ENCODE measurements around the gene GCNT2. TPM values are rescaled to one million over a fixed set of nuclear protein-coding genes. Genes with fewer than 3 reads are reported as not detected.
A peak's percentile ranks its signal among the peaks of the same experiment; 100 is the strongest.

The GCNT2 gene
- total RNA-seq, 1 experiment from 2014 or later, result 42.8 TPM

DNA sequence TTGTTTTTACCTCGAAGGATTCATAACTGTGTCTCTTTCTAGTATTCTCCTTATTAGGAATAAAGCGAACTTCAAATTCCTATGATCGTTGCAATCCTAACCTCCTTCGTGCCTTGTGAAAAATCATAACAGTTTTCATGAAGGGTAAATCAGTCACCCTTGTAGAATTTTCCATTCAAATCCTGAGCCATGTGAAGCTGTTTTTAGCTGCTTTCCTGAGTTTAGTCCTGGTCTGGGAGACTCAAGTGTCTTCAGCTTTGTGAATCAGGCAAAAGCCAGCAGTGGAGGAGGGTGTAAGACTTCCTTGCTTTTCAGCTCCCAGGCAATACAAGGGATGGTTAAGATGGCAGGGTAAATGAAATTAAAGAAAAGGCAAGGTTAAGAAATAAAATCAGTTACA is 24.3 kb downstream of the GCNT2 start:
- ChIA-PET CTCF (no interaction called here), POLR2A (no interaction called here)
- intact Hi-C loops (cut with micrococcal nuclease; ENCODE audit: unreplicated experiment), result no loop called here
- H3K36me3 ChIP-seq (ENCODE audit: control insufficient read depth, insufficient read depth, low read length), result no peaks in the 10 kb centered on the region
- no TSS peak for BruUV-seq (replicated peaks)
- H3K9me3 ChIP-seq (ENCODE audit: control insufficient read depth, insufficient read depth, low read depth, low read length), result no peaks in the 10 kb centered on the region
- DNase-seq (ENCODE audit: low read depth, low spot score) (no peak), ATAC-seq (peak; percentile 69)
- peaks cover 23% of the 10 kb centered on the region for H3K4me1 ChIP-seq (ENCODE audit: control insufficient read depth, insufficient read depth, low read length)
- no peaks in the 10 kb centered on the region for H3K27me3 ChIP-seq (ENCODE audit: control insufficient read depth, insufficient read depth, low read length)
- TF ChIP-seq TCF7L2 (IDR thresholded peaks at IDR 0.05; ENCODE audit: low read depth, low read length) (no peak), POLR2AphosphoS5 (IDR thresholded peaks at IDR 0.05; ENCODE audit: low read depth, low read length) (no peak), SIN3A (IDR thresholded peaks at IDR 0.05; ENCODE audit: borderline replicate concordance, insufficient read depth, low read depth, low read length) (no peak)
- TF ChIP-seq, protein P1, sequence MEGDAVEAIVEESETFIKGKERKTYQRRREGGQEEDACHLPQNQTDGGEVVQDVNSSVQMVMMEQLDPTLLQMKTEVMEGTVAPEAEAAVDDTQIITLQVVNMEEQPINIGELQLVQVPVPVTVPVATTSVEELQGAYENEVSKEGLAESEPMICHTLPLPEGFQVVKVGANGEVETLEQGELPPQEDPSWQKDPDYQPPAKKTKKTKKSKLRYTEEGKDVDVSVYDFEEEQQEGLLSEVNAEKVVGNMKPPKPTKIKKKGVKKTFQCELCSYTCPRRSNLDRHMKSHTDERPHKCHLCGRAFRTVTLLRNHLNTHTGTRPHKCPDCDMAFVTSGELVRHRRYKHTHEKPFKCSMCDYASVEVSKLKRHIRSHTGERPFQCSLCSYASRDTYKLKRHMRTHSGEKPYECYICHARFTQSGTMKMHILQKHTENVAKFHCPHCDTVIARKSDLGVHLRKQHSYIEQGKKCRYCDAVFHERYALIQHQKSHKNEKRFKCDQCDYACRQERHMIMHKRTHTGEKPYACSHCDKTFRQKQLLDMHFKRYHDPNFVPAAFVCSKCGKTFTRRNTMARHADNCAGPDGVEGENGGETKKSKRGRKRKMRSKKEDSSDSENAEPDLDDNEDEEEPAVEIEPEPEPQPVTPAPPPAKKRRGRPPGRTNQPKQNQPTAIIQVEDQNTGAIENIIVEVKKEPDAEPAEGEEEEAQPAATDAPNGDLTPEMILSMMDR (IDR thresholded peaks at IDR 0.05), result no peak
- TF ChIP-seq, protein P2, sequence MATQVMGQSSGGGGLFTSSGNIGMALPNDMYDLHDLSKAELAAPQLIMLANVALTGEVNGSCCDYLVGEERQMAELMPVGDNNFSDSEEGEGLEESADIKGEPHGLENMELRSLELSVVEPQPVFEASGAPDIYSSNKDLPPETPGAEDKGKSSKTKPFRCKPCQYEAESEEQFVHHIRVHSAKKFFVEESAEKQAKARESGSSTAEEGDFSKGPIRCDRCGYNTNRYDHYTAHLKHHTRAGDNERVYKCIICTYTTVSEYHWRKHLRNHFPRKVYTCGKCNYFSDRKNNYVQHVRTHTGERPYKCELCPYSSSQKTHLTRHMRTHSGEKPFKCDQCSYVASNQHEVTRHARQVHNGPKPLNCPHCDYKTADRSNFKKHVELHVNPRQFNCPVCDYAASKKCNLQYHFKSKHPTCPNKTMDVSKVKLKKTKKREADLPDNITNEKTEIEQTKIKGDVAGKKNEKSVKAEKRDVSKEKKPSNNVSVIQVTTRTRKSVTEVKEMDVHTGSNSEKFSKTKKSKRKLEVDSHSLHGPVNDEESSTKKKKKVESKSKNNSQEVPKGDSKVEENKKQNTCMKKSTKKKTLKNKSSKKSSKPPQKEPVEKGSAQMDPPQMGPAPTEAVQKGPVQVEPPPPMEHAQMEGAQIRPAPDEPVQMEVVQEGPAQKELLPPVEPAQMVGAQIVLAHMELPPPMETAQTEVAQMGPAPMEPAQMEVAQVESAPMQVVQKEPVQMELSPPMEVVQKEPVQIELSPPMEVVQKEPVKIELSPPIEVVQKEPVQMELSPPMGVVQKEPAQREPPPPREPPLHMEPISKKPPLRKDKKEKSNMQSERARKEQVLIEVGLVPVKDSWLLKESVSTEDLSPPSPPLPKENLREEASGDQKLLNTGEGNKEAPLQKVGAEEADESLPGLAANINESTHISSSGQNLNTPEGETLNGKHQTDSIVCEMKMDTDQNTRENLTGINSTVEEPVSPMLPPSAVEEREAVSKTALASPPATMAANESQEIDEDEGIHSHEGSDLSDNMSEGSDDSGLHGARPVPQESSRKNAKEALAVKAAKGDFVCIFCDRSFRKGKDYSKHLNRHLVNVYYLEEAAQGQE (IDR thresholded peaks at IDR 0.05; ENCODE audit: insufficient read depth in 1 of 2, low read depth in 2 of 2, low read length in 1 of 2), result no peak
- peak overlapping the region; percentile 74 for H3K27ac ChIP-seq (ENCODE audit: low read length)
- H3K4me3 ChIP-seq (ENCODE audit: low read depth in 2 of 2, low read length in 2 of 2), result no peak overlapping the region
- in situ Hi-C loops (cut with HindIII; ENCODE audit: low pct_unique_long_range_greater_than_20kb, low sequenced_read_pairs), result no loop called here

DNA sequence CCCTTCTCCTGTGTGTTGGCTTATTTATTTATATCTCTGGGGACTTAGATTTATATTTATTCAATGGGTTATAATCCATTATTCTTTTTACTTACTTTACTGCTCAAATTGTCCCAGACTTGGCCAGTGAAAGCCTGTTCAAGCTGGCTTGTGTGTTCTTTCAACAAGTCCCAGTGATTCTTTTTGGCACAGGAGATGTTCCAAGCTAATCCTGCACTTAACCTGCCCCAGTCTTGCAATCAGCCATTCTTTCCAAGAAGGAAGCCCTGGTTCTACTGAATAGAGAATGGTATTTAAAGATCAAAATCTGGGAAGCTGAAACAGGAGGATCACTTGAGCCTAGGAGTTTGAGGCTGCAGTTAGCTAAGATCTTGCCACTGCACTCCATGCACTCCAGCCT is 26.7 kb downstream of the GCNT2 start:
- DNase-seq (ENCODE audit: low read depth, low spot score) (no peak), ATAC-seq (no peak)
- no peaks in the 10 kb centered on the region for H3K9me3 ChIP-seq (ENCODE audit: control insufficient read depth, insufficient read depth, low read depth, low read length)
- BruUV-seq (replicated peaks), result no TSS peak
- no peak for TF ChIP-seq POLR2AphosphoS5 (IDR thresholded peaks at IDR 0.05; ENCODE audit: low read depth, low read length)
- TF ChIP-seq SIN3A (IDR thresholded peaks at IDR 0.05; ENCODE audit: borderline replicate concordance, insufficient read depth, low read depth, low read length), result no peak
- TF ChIP-seq, protein P1 (IDR thresholded peaks at IDR 0.05), result no peak
- no peak for TF ChIP-seq TCF7L2 (IDR thresholded peaks at IDR 0.05; ENCODE audit: low read depth, low read length)
- H3K4me1 ChIP-seq (ENCODE audit: control insufficient read depth, insufficient read depth, low read length), result peaks cover 16% of the 10 kb centered on the region
- CTCF ChIA-PET, result no interaction called here
- H3K4me3 ChIP-seq (ENCODE audit: low read depth in 2 of 2, low read length in 2 of 2), result no peak overlapping the region
- in situ Hi-C loops (cut with HindIII; ENCODE audit: low pct_unique_long_range_greater_than_20kb, low sequenced_read_pairs), result no loop called here
- H3K27ac ChIP-seq (ENCODE audit: low read length), result no peak overlapping the region
- no peaks in the 10 kb centered on the region for H3K36me3 ChIP-seq (ENCODE audit: control insufficient read depth, insufficient read depth, low read length)
- POLR2A ChIA-PET, result no interaction called here
- intact Hi-C loops (cut with micrococcal nuclease; ENCODE audit: unreplicated experiment), result no loop called here
- H3K27me3 ChIP-seq (ENCODE audit: control insufficient read depth, insufficient read depth, low read length), result no peaks in the 10 kb centered on the region

Measured in Panc1 (cell line).